ENCODE measurements around the gene RBCK1. TPM values are rescaled to one million over a fixed set of nuclear protein-coding genes. Genes with fewer than 3 reads are reported as not detected.
"Not testable (repeated sequence)": the region's sequence is repeated elsewhere in the genome, so short reads cannot be mapped to it uniquely, and the experiment has no call there.

The RBCK1 gene
- total and polyA plus RNA-seq, 5 donors, result 42.1 to 52.4 (median 46.6) TPM

- H3K27ac ChIP-seq (ENCODE audit: low read length); H3K4me1 ChIP-seq (ENCODE audit: control insufficient read depth, insufficient read depth, low read length); H3K27me3 ChIP-seq (ENCODE audit: control insufficient read depth, insufficient read depth); H3K9me3 ChIP-seq (ENCODE audit: control insufficient read depth, low read length); intact Hi-C loops (cut with DNase I); DNase-seq; H3K4me3 ChIP-seq (ENCODE audit: low read length); ATAC-seq: not testable (repeated sequence)
- WGBS, result 94% methylated on average over 12 of the region's 12 CpGs
These were observed 30.5 kb upstream of the RBCK1 start for GRCh38 chr20:377578-377977.

- DNase-seq (no peak), ATAC-seq (no peak)
- H3K9me3 ChIP-seq (ENCODE audit: control insufficient read depth, low read length), result no peaks in the 10 kb centered on the region
- intact Hi-C loops (cut with DNase I), result no loop called here
- H3K27ac ChIP-seq (ENCODE audit: low read length), result no peak overlapping the region
- no peak overlapping the region for H3K4me3 ChIP-seq (ENCODE audit: low read length)
- WGBS, result 84% methylated on average over 5 of the region's 5 CpGs
- H3K4me1 ChIP-seq (ENCODE audit: control insufficient read depth, insufficient read depth, low read length), result no peaks in the 10 kb centered on the region
- no peaks in the 10 kb centered on the region for H3K27me3 ChIP-seq (ENCODE audit: control insufficient read depth, insufficient read depth)
These were observed 29.1 kb upstream of the RBCK1 start for GRCh38 chr20:378961-379336.

DNA sequence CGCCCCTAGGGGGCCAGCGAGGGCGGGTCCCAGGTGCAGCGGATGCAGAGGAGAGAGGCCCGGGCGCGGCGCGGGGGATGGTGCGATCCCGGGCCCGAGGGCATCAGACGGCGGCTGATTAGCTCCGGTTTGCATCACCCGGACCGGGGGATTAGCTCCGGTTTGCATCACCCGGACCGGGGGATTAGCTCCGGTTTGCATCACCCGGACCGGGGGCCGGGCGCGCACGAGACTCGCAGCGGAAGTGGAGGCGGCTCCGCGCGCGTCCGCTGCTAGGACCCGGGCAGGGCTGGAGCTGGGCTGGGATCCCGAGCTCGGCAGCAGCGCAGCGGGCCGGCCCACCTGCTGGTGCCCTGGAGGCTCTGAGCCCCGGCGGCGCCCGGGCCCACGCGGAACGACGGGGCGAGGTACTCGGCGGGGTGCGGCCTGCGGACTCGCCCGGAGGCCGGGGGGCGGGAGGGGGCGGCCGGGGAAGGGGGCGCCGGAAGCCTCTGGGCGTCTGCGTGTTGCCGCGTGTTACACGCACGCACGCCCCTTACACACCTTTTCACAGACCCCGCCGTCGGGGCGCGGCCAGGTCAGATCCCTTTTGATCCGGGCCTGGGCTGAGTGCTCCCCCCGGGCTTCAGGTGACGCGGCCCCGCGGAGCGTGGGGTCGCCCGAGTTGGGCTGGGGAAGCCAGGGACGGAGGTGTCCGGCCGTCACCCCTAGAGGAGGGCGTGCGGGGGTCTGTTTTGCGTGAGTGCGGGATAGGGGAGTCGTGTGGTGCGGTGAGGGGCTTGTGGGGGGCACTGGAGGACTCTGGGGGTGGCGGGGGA, 27.1 kb upstream of the RBCK1 start:
- ATAC-seq, result peak; percentile 47 to 69
- intact Hi-C loops (cut with DNase I), result no loop called here
- WGBS, result 1% methylated on average over 92 of the region's 93 CpGs

GRCh38 chr20:381581-382290, 26.4 kb upstream of the RBCK1 start:
- ATAC-seq, result peak; percentile 85 to 89
- no peak overlapping the region for H3K27ac ChIP-seq (ENCODE audit: low read length)
- no peaks in the 10 kb centered on the region for H3K9me3 ChIP-seq (ENCODE audit: control insufficient read depth, low read length)
- H3K4me3 ChIP-seq (ENCODE audit: low read length), result peak overlapping the region; percentile 92
- intact Hi-C loops (cut with DNase I), result no loop called here
- under 1% methylated on average over 49 of the region's 49 CpGs for WGBS
- peak; percentile 74 to 88 (median 84) for DNase-seq
- no peaks in the 10 kb centered on the region for H3K27me3 ChIP-seq (ENCODE audit: control insufficient read depth, insufficient read depth)
- no peaks in the 10 kb centered on the region for H3K4me1 ChIP-seq (ENCODE audit: control insufficient read depth, insufficient read depth, low read length)

More for the DNA sequence above, 27.1 kb upstream of the RBCK1 start:
- Histone ChIP-seq H3K27ac (ENCODE audit: low read length) (no peak overlapping the region), H3K27me3 (ENCODE audit: control insufficient read depth, insufficient read depth) (no peaks in the 10 kb centered on the region), H3K4me3 (ENCODE audit: low read length) (peak overlapping the region; percentile 92), H3K9me3 (ENCODE audit: control insufficient read depth, low read length) (no peaks in the 10 kb centered on the region), H3K4me1 (ENCODE audit: control insufficient read depth, insufficient read depth, low read length) (no peaks in the 10 kb centered on the region)
- DNase-seq, result peak; percentile 60 to 75 (median 72)

DNA sequence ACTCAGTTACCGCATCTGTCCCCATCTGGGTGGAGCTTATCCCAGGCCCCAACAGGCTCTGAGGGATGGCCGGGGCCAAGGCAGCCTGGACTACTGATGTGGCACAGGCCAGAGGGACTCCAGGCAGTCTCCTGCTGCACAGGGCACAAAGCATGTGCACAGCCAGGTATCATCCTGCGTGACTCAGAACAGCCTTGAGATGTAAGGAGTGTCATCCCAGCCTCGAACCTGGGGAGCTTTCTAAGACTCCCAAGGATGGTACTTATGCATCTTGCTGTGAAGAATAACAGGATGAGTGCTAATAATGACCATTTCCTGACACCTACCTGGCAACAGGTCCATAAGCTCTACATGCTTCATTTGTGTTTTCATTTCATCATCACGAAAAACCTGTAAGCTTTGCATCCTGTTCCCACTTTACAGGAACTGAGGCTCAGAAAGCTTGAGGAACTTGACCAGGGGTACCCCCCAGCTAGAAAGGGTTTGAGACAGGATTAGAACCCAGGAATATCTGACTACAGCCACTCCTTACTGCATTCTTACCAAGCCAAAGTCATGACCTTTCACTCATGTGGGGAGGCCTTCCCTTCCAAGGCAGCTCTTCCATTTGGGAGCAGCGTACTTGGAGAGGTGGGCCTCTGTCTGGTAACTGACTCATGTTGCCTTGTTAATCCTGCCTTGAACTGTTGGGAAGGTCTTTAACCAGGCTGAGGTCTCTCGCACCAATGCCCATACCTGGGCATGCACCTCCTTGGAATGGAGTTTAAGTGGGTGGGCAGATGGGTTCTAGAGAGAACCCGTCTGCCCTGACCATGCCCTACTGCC, 25.6 kb upstream of the RBCK1 start:
- H3K4me3 ChIP-seq (ENCODE audit: low read length), result peak overlapping the region; percentile 92
- ATAC-seq, result peak; percentile 40 to 42
- H3K4me1 ChIP-seq (ENCODE audit: control insufficient read depth, insufficient read depth, low read length), result no peaks in the 10 kb centered on the region

GRCh38 chr20:383889-384288, 24.2 kb upstream of the RBCK1 start:
- Histone ChIP-seq H3K27me3 (ENCODE audit: control insufficient read depth, insufficient read depth) (no peaks in the 10 kb centered on the region), H3K27ac (ENCODE audit: low read length) (no peak overlapping the region), H3K4me1 (ENCODE audit: control insufficient read depth, insufficient read depth, low read length) (no peaks in the 10 kb centered on the region), H3K4me3 (ENCODE audit: low read length) (no peak overlapping the region), H3K9me3 (ENCODE audit: control insufficient read depth, low read length) (no peaks in the 10 kb centered on the region)
- WGBS, result 90% methylated on average over 5 of the region's 5 CpGs
- ATAC-seq, result no peak
- intact Hi-C loops (cut with DNase I), result no loop called here
- DNase-seq, result no peak

More for the DNA sequence above, 25.6 kb upstream of the RBCK1 start:
- intact Hi-C loops (cut with DNase I), result no loop called here
- no peak for DNase-seq
- H3K9me3 ChIP-seq (ENCODE audit: control insufficient read depth, low read length), result no peaks in the 10 kb centered on the region
- no peaks in the 10 kb centered on the region for H3K27me3 ChIP-seq (ENCODE audit: control insufficient read depth, insufficient read depth)
- WGBS, result 78% methylated on average over 8 of the region's 8 CpGs
- H3K27ac ChIP-seq (ENCODE audit: low read length), result no peak overlapping the region

- 100% methylated on average over 1 of the region's 1 CpG for WGBS
- H3K27me3 ChIP-seq (ENCODE audit: control insufficient read depth, insufficient read depth), result no peaks in the 10 kb centered on the region
- H3K4me3 ChIP-seq (ENCODE audit: low read length), result no peak overlapping the region
- no peaks in the 10 kb centered on the region for H3K4me1 ChIP-seq (ENCODE audit: control insufficient read depth, insufficient read depth, low read length)
- ATAC-seq (no peak), DNase-seq (no peak)
- intact Hi-C loops (cut with DNase I), result no loop called here
- H3K9me3 ChIP-seq (ENCODE audit: control insufficient read depth, low read length), result no peaks in the 10 kb centered on the region
- H3K27ac ChIP-seq (ENCODE audit: low read length), result no peak overlapping the region
These were observed 23.4 kb upstream of the RBCK1 start for GRCh38 chr20:384723-385122.

DNA sequence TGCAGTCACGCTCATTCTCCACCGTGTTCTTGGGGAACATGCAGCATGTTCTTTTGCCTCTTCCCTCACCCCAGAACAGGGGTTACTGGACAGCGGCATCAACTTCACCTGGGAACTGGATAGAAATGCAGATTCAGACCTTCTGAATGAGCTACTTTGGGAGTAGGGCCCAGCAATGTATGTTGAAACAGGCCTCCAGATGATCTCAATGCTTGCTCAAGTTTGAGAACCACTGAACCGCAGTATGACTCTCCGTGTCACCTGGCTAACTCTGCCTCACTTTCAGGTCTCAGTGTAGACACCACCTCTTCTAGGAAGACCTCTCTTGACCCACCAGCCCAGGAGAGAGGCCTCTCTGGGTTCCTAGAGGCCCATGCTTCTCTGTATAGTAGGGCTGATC, 22.7 kb upstream of the RBCK1 start:
- 98% methylated on average over 5 of the region's 5 CpGs for WGBS
- intact Hi-C loops (cut with DNase I), result no loop called here

GRCh38 chr20:386634-387033, 21.5 kb upstream of the RBCK1 start:
- H3K9me3 ChIP-seq (ENCODE audit: control insufficient read depth, low read length); H3K4me3 ChIP-seq (ENCODE audit: low read length); H3K27me3 ChIP-seq (ENCODE audit: control insufficient read depth, insufficient read depth); intact Hi-C loops (cut with DNase I); H3K27ac ChIP-seq (ENCODE audit: low read length); DNase-seq; H3K4me1 ChIP-seq (ENCODE audit: control insufficient read depth, insufficient read depth, low read length); ATAC-seq: not testable (repeated sequence)
- 97% methylated on average over 8 of the region's 8 CpGs for WGBS

More for the DNA sequence above, 22.7 kb upstream of the RBCK1 start:
- H3K4me1 ChIP-seq (ENCODE audit: control insufficient read depth, insufficient read depth, low read length), result no peaks in the 10 kb centered on the region
- ATAC-seq, result no peak
- H3K4me3 ChIP-seq (ENCODE audit: low read length), result no peak overlapping the region
- no peaks in the 10 kb centered on the region for H3K9me3 ChIP-seq (ENCODE audit: control insufficient read depth, low read length)
- H3K27me3 ChIP-seq (ENCODE audit: control insufficient read depth, insufficient read depth), result no peaks in the 10 kb centered on the region
- DNase-seq, result no peak
- no peak overlapping the region for H3K27ac ChIP-seq (ENCODE audit: low read length)

DNA sequence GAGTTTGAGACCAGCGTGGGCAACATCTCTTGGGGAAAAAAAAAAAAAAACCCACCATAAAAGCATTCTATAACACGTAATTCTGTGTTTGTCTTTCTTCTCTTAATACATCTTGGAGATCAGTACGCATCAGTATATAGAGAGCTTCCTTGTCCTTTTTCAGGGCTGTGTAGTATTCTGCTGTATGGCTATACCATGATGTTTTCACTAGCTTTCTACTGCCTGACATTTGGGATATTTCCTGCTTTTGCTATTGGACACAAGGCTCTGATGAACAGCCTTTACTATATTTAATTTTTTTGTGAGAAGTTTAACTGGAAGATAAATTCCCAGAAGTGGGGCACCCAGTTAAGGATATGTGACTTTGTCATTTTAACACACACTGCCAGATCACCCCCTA, 20.6 kb upstream of the RBCK1 start:
- H3K27me3 ChIP-seq (ENCODE audit: control insufficient read depth, insufficient read depth), result no peaks in the 10 kb centered on the region
- no peak for ATAC-seq

More for the DNA sequence above, 20.6 kb upstream of the RBCK1 start:
- H3K4me1 ChIP-seq (ENCODE audit: control insufficient read depth, insufficient read depth, low read length), result no peaks in the 10 kb centered on the region
- DNase-seq, result no peak
- 99% methylated on average over 3 of the region's 3 CpGs for WGBS
- no peak overlapping the region for H3K4me3 ChIP-seq (ENCODE audit: low read length)
- no peaks in the 10 kb centered on the region for H3K9me3 ChIP-seq (ENCODE audit: control insufficient read depth, low read length)
- H3K27ac ChIP-seq (ENCODE audit: low read length), result no peak overlapping the region
- intact Hi-C loops (cut with DNase I), result no loop called here

Measured in right cardiac atrium (tissue), 5 donors.